ENCODE data around the gene CIZ1. TPM values are rescaled to one million over a fixed set of nuclear protein-coding genes. Genes with fewer than 3 reads are reported as not detected.

CIZ1 gene
- total RNA-seq, 2 donors from 2014 or later: 97.5 to 97.7 TPM

DNA sequence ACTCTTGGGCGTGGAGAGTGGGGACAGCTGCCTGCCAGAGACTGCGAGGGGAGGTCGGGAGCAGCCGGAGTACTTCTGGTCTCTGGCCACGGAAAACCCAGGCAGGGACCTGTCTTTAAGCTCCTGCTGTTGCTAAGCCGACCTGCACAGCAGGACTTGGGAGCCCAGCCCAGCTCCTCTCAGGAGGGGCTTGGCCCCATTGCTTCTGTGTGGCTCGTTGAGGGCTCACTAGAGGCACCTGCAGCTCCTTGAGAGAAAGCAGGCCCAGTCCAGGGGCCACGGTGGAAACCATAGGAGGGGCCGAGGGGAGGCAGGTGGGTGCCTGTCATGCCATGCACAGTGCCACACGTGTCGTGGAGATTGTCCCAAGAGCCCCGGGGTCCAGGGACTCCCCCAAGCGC is 45.4 kb downstream of the CIZ1 start:
- no peak for DNase-seq
- H3K4me1 ChIP-seq: peaks cover 9% of the 10 kb centered on the region
- no peaks in the 10 kb centered on the region for H3K27me3 ChIP-seq
- no peak overlapping the region for H3K4me3 ChIP-seq
- no peaks in the 10 kb centered on the region for H3K9me3 ChIP-seq
- H3K36me3 ChIP-seq: no peaks in the 10 kb centered on the region
- intact Hi-C loops (cut with DNase I): no loop called here
- no peak overlapping the region for H3K27ac ChIP-seq
- TF ChIP-seq, protein P1, sequence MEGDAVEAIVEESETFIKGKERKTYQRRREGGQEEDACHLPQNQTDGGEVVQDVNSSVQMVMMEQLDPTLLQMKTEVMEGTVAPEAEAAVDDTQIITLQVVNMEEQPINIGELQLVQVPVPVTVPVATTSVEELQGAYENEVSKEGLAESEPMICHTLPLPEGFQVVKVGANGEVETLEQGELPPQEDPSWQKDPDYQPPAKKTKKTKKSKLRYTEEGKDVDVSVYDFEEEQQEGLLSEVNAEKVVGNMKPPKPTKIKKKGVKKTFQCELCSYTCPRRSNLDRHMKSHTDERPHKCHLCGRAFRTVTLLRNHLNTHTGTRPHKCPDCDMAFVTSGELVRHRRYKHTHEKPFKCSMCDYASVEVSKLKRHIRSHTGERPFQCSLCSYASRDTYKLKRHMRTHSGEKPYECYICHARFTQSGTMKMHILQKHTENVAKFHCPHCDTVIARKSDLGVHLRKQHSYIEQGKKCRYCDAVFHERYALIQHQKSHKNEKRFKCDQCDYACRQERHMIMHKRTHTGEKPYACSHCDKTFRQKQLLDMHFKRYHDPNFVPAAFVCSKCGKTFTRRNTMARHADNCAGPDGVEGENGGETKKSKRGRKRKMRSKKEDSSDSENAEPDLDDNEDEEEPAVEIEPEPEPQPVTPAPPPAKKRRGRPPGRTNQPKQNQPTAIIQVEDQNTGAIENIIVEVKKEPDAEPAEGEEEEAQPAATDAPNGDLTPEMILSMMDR (IDR thresholded peaks at IDR 0.05): no peak
- H3K9ac ChIP-seq (ENCODE audit: low read depth in 2 of 2, low read length in 2 of 2): no peak overlapping the region

GRCh38 chr9:128145536-128145935 is 45.8 kb downstream of the CIZ1 start:
- TF ChIP-seq, protein P1 (IDR thresholded peaks at IDR 0.05): no peak
- Histone ChIP-seq H3K4me3 (no peak overlapping the region), H3K27ac (no peak overlapping the region), H3K9ac (ENCODE audit: low read depth in 2 of 2, low read length in 2 of 2) (no peak overlapping the region), H3K4me1 (peaks cover 9% of the 10 kb centered on the region), H3K27me3 (no peaks in the 10 kb centered on the region), H3K9me3 (no peaks in the 10 kb centered on the region), H3K36me3 (no peaks in the 10 kb centered on the region)
- no peak for DNase-seq
- intact Hi-C loops (cut with DNase I): no loop called here

- Histone ChIP-seq H3K27me3 (no peaks in the 10 kb centered on the region), H3K4me1 (peaks cover 9% of the 10 kb centered on the region), H3K4me3 (no peak overlapping the region), H3K36me3 (no peaks in the 10 kb centered on the region), H3K9me3 (no peaks in the 10 kb centered on the region), H3K27ac (no peak overlapping the region), H3K9ac (ENCODE audit: low read depth in 2 of 2, low read length in 2 of 2) (peak overlapping the region in 1 of 2 donors; percentile 40)
- DNase-seq: no peak
- intact Hi-C loops (cut with DNase I): no loop called here
- TF ChIP-seq, protein P1 (IDR thresholded peaks at IDR 0.05): no peak
Measured at GRCh38 chr9:128144239-128145181, 46.9 kb downstream of the CIZ1 start.

DNA sequence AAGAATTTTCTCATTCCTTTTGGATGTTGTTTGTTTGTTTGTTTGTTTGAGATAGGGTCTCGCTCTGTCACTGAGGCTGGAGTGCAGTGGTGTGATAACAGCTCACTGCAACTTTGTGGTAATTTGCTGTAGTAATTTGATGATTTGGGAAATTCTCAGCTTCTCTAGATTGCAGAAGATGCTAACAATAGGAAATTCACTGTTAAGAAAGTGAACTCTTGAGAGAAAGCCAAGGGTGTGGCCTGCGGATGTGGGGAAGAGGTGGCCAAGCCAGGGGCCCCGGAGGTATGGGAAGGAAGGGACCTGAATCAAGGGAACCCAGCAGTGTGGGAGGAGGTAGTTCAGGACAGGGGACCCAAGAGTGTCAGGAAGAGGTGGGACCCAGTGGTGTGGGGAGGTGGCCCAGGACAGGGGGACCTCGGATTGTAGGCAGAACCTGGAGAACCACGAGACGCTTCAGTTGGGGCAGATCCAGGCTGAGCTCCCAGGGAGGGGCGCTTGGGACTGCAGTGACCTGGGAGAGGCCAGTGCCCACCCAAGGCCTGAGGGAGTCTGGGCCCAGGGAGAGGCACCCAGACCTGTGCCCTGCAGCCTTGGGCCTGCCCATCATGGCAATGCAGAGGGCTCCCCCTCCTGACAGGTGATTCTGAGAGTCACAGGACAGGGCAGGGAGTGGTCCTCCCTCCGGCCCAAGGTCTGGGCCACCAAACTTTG is 47.7 kb downstream of the CIZ1 start:
- TF ChIP-seq, protein P1 (IDR thresholded peaks at IDR 0.05): no peak
- peak overlapping the region; percentile 26 to 40 for H3K9ac ChIP-seq (ENCODE audit: low read depth in 2 of 2, low read length in 2 of 2)
- no peaks in the 10 kb centered on the region for H3K27me3 ChIP-seq
- no peaks in the 10 kb centered on the region for H3K9me3 ChIP-seq
- intact Hi-C loops (cut with DNase I): no loop called here
- peaks cover 7% of the 10 kb centered on the region for H3K4me1 ChIP-seq
- peak; percentile 50 for DNase-seq
- H3K4me3 ChIP-seq: no peak overlapping the region
- H3K36me3 ChIP-seq: no peaks in the 10 kb centered on the region
- H3K27ac ChIP-seq: no peak overlapping the region

DNA sequence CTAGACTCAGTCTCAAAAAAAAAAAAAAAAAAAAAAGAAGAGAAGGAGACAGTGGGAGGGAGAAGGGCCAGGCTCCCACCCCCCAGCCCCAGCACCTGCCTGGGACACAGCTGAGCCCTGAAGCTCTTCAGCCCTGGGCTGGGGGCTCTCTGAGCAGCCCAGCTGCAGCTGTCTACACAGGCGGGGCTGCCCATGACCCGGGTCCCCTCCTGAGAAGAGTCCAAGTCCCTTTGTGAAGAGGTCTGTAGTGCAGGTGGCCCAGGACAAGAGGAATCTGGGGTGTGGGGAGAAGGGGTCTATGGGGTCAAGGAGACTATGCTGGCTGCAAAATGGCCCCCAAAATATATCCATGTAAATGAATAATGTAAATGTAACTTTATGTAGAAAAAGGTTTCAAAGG is 48.8 kb downstream of the CIZ1 start:
- TF ChIP-seq, protein P1 (IDR thresholded peaks at IDR 0.05): no peak
- DNase-seq: no peak

More for the DNA sequence above, 48.8 kb downstream of the CIZ1 start:
- H3K4me1 ChIP-seq: peaks cover 5% of the 10 kb centered on the region
- H3K27ac ChIP-seq: no peak overlapping the region
- H3K36me3 ChIP-seq: no peaks in the 10 kb centered on the region
- intact Hi-C loops (cut with DNase I): no loop called here
- H3K4me3 ChIP-seq: no peak overlapping the region
- H3K27me3 ChIP-seq: no peaks in the 10 kb centered on the region
- no peak overlapping the region for H3K9ac ChIP-seq (ENCODE audit: low read depth in 2 of 2, low read length in 2 of 2)
- H3K9me3 ChIP-seq: no peaks in the 10 kb centered on the region
